Cardiac muscle cell (in vitro differentiated cells and primary cell): ENCODE measurements around the gene TBC1D5. TPM values are rescaled to one million over a fixed set of nuclear protein-coding genes. Genes with fewer than 3 reads are reported as not detected.

ENCODE experiments used
- DNase-seq, 2 donors: peaks; one replicate each; pipeline versions ENCODE4 v3.0.0 to v3.0.0-alpha.2; 2010 to 2017; ENCODE audit warnings: low read depth in 1 of 2, low spot score in 1 of 2
- H3K27ac ChIP-seq: fragments of 200-600 bp; sonication (generic); 2 replicates; pipeline ENCODE4 v1.5.1; 2016
- H3K27me3 ChIP-seq: fragments of 200-600 bp; sonication (generic); 2 replicates; pipeline ENCODE4 v1.6.0; 2016; ENCODE audit warnings: control low read depth
- H3K36me3 ChIP-seq: fragments of 200-600 bp; sonication (generic); 2 replicates; pipeline ENCODE4 v1.5.1; 2016; ENCODE audit warnings: control low read depth
- H3K4me1 ChIP-seq: fragments of 200-600 bp; sonication (generic); 2 replicates; pipeline ENCODE4 v1.8.1; 2017; ENCODE audit warnings: low read depth, mild to moderate bottlenecking, mixed run types
- H3K4me3 ChIP-seq: fragments of 200-600 bp; sonication (generic); 2 replicates; pipeline ENCODE4 v1.5.1; 2016; ENCODE audit warnings: mild to moderate bottlenecking
- H3K9me3 ChIP-seq: fragments of 200-600 bp; sonication (generic); 2 replicates; pipeline ENCODE4 v1.5.1; 2017; ENCODE audit warnings: low read depth, mild to moderate bottlenecking, control low read depth
- polyA plus RNA-seq: library from polyadenylated mRNA; unstranded; fragments of >200 nt; fragmentation: Nextera tagmentation; extraction: Ambion mirVana; gene quantifications from 2 replicates; pipeline ENCODE4 v1.2.1, GENCODE V29; 2016
- total RNA-seq: library from RNA; depleted of rRNA; stranded (reverse); fragments of >200 nt; gene quantifications from 2 replicates; pipeline ENCODE4 v1.2.3, GENCODE V29; 2016
- TF ChIP-seq, protein P1 (sequence below): IDR thresholded peaks from 2 replicates; pipeline ENCODE4 v1.5.1; 2012; ENCODE audit warnings: low read depth, mild to moderate bottlenecking, low read length

Gene TBC1D5
- total and polyA plus RNA-seq, 2 experiments from 2014 or later = 34.5 to 66.6 TPM

DNA sequence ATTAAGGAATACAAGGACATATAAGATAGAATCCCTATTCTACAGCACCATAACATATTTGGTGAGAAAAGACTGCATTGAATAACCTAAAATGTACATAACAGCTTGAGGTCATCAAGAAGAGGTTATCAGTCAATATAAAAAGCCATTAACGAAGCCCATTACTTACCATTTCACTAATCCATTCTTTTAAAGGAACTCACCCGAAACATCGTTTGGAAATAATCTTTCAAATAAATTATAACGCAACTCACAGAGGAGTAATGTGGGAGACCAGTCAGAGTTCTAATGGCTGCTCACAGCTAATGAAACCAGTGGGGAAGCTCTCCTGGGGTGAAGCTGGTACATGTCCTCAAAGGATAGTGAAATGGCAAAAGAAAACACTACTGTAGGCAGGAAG lies 188.4 kb downstream of the TBC1D5 start:
- Histone ChIP-seq H3K27ac (peak overlapping the region; percentile 91), H3K4me3 (no peak overlapping the region), H3K4me1 (peaks cover 29% of the 10 kb centered on the region), H3K9me3 (no peaks in the 10 kb centered on the region), H3K27me3 (no peaks in the 10 kb centered on the region), H3K36me3 (no peaks in the 10 kb centered on the region)
- TF ChIP-seq, protein P1, sequence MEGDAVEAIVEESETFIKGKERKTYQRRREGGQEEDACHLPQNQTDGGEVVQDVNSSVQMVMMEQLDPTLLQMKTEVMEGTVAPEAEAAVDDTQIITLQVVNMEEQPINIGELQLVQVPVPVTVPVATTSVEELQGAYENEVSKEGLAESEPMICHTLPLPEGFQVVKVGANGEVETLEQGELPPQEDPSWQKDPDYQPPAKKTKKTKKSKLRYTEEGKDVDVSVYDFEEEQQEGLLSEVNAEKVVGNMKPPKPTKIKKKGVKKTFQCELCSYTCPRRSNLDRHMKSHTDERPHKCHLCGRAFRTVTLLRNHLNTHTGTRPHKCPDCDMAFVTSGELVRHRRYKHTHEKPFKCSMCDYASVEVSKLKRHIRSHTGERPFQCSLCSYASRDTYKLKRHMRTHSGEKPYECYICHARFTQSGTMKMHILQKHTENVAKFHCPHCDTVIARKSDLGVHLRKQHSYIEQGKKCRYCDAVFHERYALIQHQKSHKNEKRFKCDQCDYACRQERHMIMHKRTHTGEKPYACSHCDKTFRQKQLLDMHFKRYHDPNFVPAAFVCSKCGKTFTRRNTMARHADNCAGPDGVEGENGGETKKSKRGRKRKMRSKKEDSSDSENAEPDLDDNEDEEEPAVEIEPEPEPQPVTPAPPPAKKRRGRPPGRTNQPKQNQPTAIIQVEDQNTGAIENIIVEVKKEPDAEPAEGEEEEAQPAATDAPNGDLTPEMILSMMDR = no peak
- no peak for DNase-seq

DNA sequence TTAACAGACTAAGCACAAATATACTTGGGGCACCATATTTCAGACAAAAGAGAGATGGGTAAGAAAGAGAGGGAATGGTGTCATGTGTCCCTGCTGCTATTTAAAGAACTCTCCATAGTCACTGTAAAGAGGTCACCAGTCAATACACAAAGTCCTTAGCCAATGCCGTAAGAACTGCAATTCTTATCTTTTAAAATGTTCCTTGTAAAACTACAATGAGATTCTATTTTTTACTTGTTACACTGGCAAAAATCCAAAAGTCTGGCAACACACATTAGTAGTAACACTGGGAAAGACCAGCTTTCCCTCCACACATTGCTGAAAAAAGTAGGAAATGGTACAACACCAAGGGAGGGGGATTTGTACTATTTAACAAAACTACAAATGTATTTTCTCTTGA lies 189.4 kb downstream of the TBC1D5 start:
- H3K4me3 ChIP-seq = no peak overlapping the region
- H3K27ac ChIP-seq = peak overlapping the region; percentile 91
- no peaks in the 10 kb centered on the region for H3K36me3 ChIP-seq
- H3K9me3 ChIP-seq = no peaks in the 10 kb centered on the region
- TF ChIP-seq, protein P1 = no peak
- peak; percentile 49 to 50 for DNase-seq
- H3K27me3 ChIP-seq = no peaks in the 10 kb centered on the region
- peaks cover 29% of the 10 kb centered on the region for H3K4me1 ChIP-seq

DNA sequence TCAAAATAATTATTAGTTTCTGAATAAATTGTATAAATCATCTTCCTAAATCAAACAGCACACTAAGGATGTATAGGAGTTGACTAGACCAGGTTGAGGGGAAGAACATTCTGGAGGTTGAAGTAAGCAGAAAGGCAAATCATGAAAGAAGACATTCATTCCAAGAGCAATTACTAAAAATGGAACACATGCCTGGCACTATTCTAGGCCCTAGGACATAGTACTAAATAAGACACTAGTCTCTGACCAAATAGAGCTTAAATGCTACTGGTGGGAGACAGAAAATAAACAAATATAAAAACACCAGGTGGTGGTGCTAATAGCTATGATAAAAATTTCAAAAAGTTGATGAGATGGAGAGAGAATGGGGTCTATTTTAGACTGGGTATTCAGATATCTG lies 190.1 kb downstream of the TBC1D5 start:
- no peak for DNase-seq
- H3K9me3 ChIP-seq = no peaks in the 10 kb centered on the region
- peak overlapping the region; percentile 91 for H3K27ac ChIP-seq
- H3K27me3 ChIP-seq = no peaks in the 10 kb centered on the region
- peaks cover 29% of the 10 kb centered on the region for H3K4me1 ChIP-seq
- no peak overlapping the region for H3K4me3 ChIP-seq
- H3K36me3 ChIP-seq = no peaks in the 10 kb centered on the region
- TF ChIP-seq, protein P1 = no peak

DNA sequence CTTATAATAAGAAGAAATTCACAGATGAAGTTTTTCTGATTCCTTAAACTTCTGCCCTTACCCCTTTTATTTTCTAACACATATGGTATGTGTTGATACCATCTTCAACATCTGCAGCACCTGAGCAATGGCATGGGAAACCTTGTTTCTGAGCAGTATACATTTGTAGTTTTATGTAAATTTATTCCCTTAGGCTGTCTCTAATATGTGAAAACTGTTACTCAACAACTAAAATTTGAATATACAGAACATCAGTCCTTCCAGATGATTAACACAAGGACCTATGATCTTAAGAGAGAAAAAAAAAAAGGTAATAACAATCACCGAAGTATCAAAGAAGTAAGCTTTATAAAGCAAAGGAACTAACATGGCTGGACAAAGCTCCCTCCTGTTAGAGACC lies 190.5 kb downstream of the TBC1D5 start:
- Histone ChIP-seq H3K36me3 (no peaks in the 10 kb centered on the region), H3K27me3 (no peaks in the 10 kb centered on the region), H3K4me3 (no peak overlapping the region), H3K27ac (peak overlapping the region; percentile 91), H3K4me1 (peaks cover 29% of the 10 kb centered on the region), H3K9me3 (no peaks in the 10 kb centered on the region)
- TF ChIP-seq, protein P1 = no peak
- DNase-seq = no peak

DNA sequence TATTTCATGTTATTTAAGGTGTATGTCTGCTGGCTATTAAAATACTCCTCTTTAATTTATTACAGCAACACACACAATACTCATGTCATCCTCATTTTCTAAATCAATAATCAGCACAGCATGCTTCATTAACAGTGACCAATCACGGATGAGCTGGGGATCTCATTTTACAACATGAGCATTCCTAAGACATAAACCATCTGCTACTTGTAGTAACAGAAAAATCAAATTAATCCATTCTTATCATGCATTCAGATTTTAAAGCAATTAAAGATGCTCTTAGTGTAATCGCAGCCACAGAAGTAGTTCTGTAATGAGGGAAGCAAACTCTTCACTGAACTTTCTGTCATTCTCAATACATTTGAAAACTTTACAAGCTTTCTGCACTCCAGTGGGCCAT lies 191.1 kb downstream of the TBC1D5 start:
- TF ChIP-seq, protein P1 = no peak
- peaks cover 29% of the 10 kb centered on the region for H3K4me1 ChIP-seq
- DNase-seq = no peak

DNA sequence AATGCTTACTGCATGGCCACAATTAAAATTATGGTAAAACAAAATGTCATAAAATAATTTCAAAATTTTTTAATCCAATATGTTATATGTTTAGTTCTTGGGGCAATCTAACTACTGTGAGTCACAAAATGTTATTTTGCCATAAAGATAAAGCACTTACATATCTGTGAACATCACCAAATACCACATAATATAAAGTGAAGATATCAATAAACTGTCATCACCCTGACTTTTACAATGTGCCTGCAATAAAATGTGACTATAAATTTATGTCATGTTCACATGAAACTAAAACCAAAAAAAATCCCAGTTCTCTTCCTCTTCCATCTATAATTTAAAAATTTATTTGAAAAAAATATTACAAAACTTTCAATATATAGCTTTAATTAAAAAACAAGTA lies 191.8 kb downstream of the TBC1D5 start:
- Histone ChIP-seq H3K27me3 (no peaks in the 10 kb centered on the region), H3K36me3 (no peaks in the 10 kb centered on the region), H3K9me3 (no peaks in the 10 kb centered on the region), H3K4me1 (peaks cover 29% of the 10 kb centered on the region), H3K4me3 (no peak overlapping the region), H3K27ac (no peak overlapping the region)
- no peak for DNase-seq
- TF ChIP-seq, protein P1 = no peak

More for the DNA sequence above, 191.1 kb downstream of the TBC1D5 start:
- Histone ChIP-seq H3K36me3 (no peaks in the 10 kb centered on the region), H3K4me3 (no peak overlapping the region), H3K27ac (peak overlapping the region; percentile 91), H3K9me3 (no peaks in the 10 kb centered on the region), H3K27me3 (no peaks in the 10 kb centered on the region)
